ENCODE measurements around the gene IFIT2.

GRCh38 chr10:89266721-89267453, 35.0 kb upstream of the IFIT2 start:
- no peak for TF ChIP-seq CTCF (IDR thresholded peaks at IDR 0.05)
- TF ChIP-seq POLR2A (IDR thresholded peaks at IDR 0.05), result no peak
